Suprapubic skin (tissue), 4 donors: Measurements from ENCODE around the gene INHBE. TPM values are rescaled to one million over a fixed set of nuclear protein-coding genes. Genes with fewer than 3 reads are reported as not detected.
"Not testable (repeated sequence)": the region's sequence is repeated elsewhere in the genome, so short reads cannot be mapped to it uniquely, and the experiment has no call there.

Experiments
- DNase-seq, 2 donors: peaks; one replicate each; pipeline ENCODE4 v3.0.0-alpha.2; 2019; ENCODE audit warnings: low spot score in 2 of 2
- H3K27ac ChIP-seq: fragments of 200-600 bp; sonication (generic); one replicate; pipeline ENCODE4 v1.5.1; 2019
- H3K27me3 ChIP-seq: fragments of 200-600 bp; sonication (generic); one replicate; pipeline ENCODE4 v1.5.1; 2019
- H3K36me3 ChIP-seq: fragments of 200-600 bp; sonication (generic); one replicate; pipeline ENCODE4 v1.5.1; 2019
- H3K4me1 ChIP-seq: fragments of 200-600 bp; sonication (generic); one replicate; pipeline ENCODE4 v1.5.1; 2019
- H3K4me3 ChIP-seq: fragments of 200-600 bp; sonication (generic); one replicate; pipeline ENCODE4 v1.5.1; 2019; ENCODE audit warnings: mild to moderate bottlenecking
- H3K9me3 ChIP-seq: fragments of 200-600 bp; sonication (generic); one replicate; pipeline ENCODE4 v1.5.1; 2019
- CTCF ChIP-seq, 2 donors: fragments of 200-600 bp in 1 of 2; fragments of 450-650 bp in 1 of 2; sonication (generic) in 1 of 2; IDR thresholded peaks; one replicate each; pipeline ENCODE4 v1.5.1; 2016 to 2019; ENCODE audit warnings: antibody characterized with exemption in 2 of 2, mild to moderate bottlenecking in 1 of 2, moderate library complexity in 1 of 2
- EP300 ChIP-seq: sonication (generic); formaldehyde crosslinking; IDR thresholded peaks from one replicate; pipeline ENCODE4 v1.6.1; 2017; ENCODE audit warnings: antibody characterized with exemption
- POLR2A ChIP-seq, 2 donors: fragments of 450-650 bp; IDR thresholded peaks; one replicate each; pipeline ENCODE4 v1.6.1; 2017; ENCODE audit warnings: antibody characterized with exemption in 2 of 2, mild to moderate bottlenecking in 2 of 2, moderate library complexity in 2 of 2
- POLR2AphosphoS5 ChIP-seq, 3 donors: sonication (generic); formaldehyde crosslinking; IDR thresholded peaks; one replicate each; pipeline ENCODE4 v1.6.1; 2017; ENCODE audit warnings: antibody characterized with exemption in 3 of 3
- WGBS: methylation state at CpG from one replicate; pipeline ENCODE4 v1.1.5; 2018; 5-methylcytosine and 5-hydroxymethylcytosine counted together
- total RNA-seq, 4 donors: library from RNA; depleted of rRNA; stranded (reverse); fragments of >200 nt; gene quantifications; one replicate each; pipeline ENCODE4 v1.1.0, GENCODE V29; 2016

Gene INHBE
- total RNA-seq, 4 donors from 2014 or later, result 0.56 TPM; not detected in 3

GRCh38 chr12:57441846-57442427, 13.2 kb upstream of the INHBE start:
- 25% methylated on average over 1 of the region's 1 CpG for WGBS
- Histone ChIP-seq H3K27me3 (no peaks in the 10 kb centered on the region), H3K27ac (no peak overlapping the region), H3K9me3 (no peaks in the 10 kb centered on the region), H3K36me3 (no peaks in the 10 kb centered on the region), H3K4me3 (no peak overlapping the region), H3K4me1 (no peaks in the 10 kb centered on the region)
- TF ChIP-seq EP300, result no peak
- TF ChIP-seq CTCF (IDR thresholded peaks at IDR 0.05), result no peak
- TF ChIP-seq POLR2AphosphoS5 (IDR thresholded peaks at IDR 0.05), result no peak
- no peak for TF ChIP-seq POLR2A (IDR thresholded peaks at IDR 0.05)
- no peak for DNase-seq

- H3K4me1 ChIP-seq, H3K27ac ChIP-seq, H3K27me3 ChIP-seq, H3K9me3 ChIP-seq, H3K4me3 ChIP-seq, DNase-seq, H3K36me3 ChIP-seq: not testable (repeated sequence)
- WGBS, result 80% methylated on average over 6 of the region's 6 CpGs
Measured at GRCh38 chr12:57444337-57444736, 10.8 kb upstream of the INHBE start.

GRCh38 chr12:57444744-57445143, 10.4 kb upstream of the INHBE start:
- WGBS, result 65% methylated on average over 5 of the region's 5 CpGs
- no peak overlapping the region for H3K4me3 ChIP-seq
- no peaks in the 10 kb centered on the region for H3K27me3 ChIP-seq
- TF ChIP-seq CTCF (IDR thresholded peaks at IDR 0.05), result no peak
- TF ChIP-seq EP300, result no peak
- no peak for TF ChIP-seq POLR2AphosphoS5 (IDR thresholded peaks at IDR 0.05)
- no peak for TF ChIP-seq POLR2A (IDR thresholded peaks at IDR 0.05)
- H3K9me3 ChIP-seq, result no peaks in the 10 kb centered on the region
- no peaks in the 10 kb centered on the region for H3K4me1 ChIP-seq
- H3K27ac ChIP-seq, result no peak overlapping the region
- no peak for DNase-seq
- no peaks in the 10 kb centered on the region for H3K36me3 ChIP-seq

GRCh38 chr12:57446292-57446960, 8.7 kb upstream of the INHBE start:
- DNase-seq, result no peak
- Histone ChIP-seq H3K27me3 (no peaks in the 10 kb centered on the region), H3K27ac (no peak overlapping the region), H3K9me3 (no peaks in the 10 kb centered on the region), H3K4me3 (no peak overlapping the region), H3K4me1 (no peaks in the 10 kb centered on the region), H3K36me3 (no peaks in the 10 kb centered on the region)
- no peak for TF ChIP-seq POLR2AphosphoS5 (IDR thresholded peaks at IDR 0.05)
- no peak for TF ChIP-seq CTCF (IDR thresholded peaks at IDR 0.05)
- no peak for TF ChIP-seq POLR2A (IDR thresholded peaks at IDR 0.05)
- TF ChIP-seq EP300, result no peak
- 98% methylated on average over 6 of the region's 6 CpGs for WGBS

GRCh38 chr12:57448669-57449068, 6.4 kb upstream of the INHBE start:
- no peaks in the 10 kb centered on the region for H3K36me3 ChIP-seq
- DNase-seq, result no peak
- H3K9me3 ChIP-seq, result no peaks in the 10 kb centered on the region
- H3K4me1 ChIP-seq, result no peaks in the 10 kb centered on the region
- TF ChIP-seq CTCF (IDR thresholded peaks at IDR 0.05), result no peak
- no peak for TF ChIP-seq EP300
- no peak for TF ChIP-seq POLR2A (IDR thresholded peaks at IDR 0.05)
- no peak for TF ChIP-seq POLR2AphosphoS5 (IDR thresholded peaks at IDR 0.05)
- no peaks in the 10 kb centered on the region for H3K27me3 ChIP-seq
- no peak overlapping the region for H3K4me3 ChIP-seq
- H3K27ac ChIP-seq, result no peak overlapping the region
- 83% methylated on average over 2 of the region's 2 CpGs for WGBS
